ENCODE data around the gene PON1.

- TF ChIP-seq EZH2 (IDR thresholded peaks at IDR 0.05): no peak
- TF ChIP-seq POLR2AphosphoS5 (IDR thresholded peaks at IDR 0.05; ENCODE audit: borderline replicate concordance, low read depth, low read length): no peak
- TF ChIP-seq FOXP2 (optimal IDR thresholded peaks at IDR 0.05; ENCODE audit: control extremely low read depth, extremely low read length, insufficient read depth): no peak
Observed at GRCh38 chr7:95265634-95266033, 58.7 kb downstream of the PON1 start.

Data from SK-N-MC (cell line).